OCI-LY1 (cell line): ENCODE results near the gene PPP2CA.

ENCODE experiments used
- CTCF ChIP-seq: fragments of 200-600 bp; sonication (generic), shearing (Covaris generic); IDR thresholded peaks from 2 replicates; pipeline ENCODE4 v1.5.1; 2017; ENCODE audit warnings: mild to moderate bottlenecking, antibody characterized with exemption, low read length, moderate library complexity, mixed read lengths
- EZH2 ChIP-seq: fragments of 200-600 bp; sonication (generic), shearing (Covaris generic); IDR thresholded peaks from 2 replicates; pipeline ENCODE4 v1.8.0; 2017; ENCODE audit warnings: borderline replicate concordance, mixed run types, mild to moderate bottlenecking, antibody characterized with exemption, low read length, moderate library complexity, mixed read lengths

GRCh38 chr5:134258896-134259295 is 33.0 kb upstream of the PPP2CA start:
- TF ChIP-seq CTCF (no peak), EZH2 (no peak)
